GM21723 (cell line): Measurements from ENCODE around the gene RPS27A.
"Not testable (repeated sequence)": the region's sequence is repeated elsewhere in the genome, so short reads cannot be mapped to it uniquely, and the experiment has no call there.

Source experiments
- ATAC-seq: cut with Tn5 transposase; IDR thresholded peaks from one replicate; pipeline ENCODE4 v1.9.1; 2021; ENCODE audit warnings: mild to moderate bottlenecking, moderate library complexity; ENCODE audit not compliant: unreplicated experiment

The RPS27A gene

GRCh38 chr2:55236992-55237543 is 4.6 kb downstream of the RPS27A start:
- no peak for ATAC-seq

- ATAC-seq: no peak
These were observed 7.3 kb downstream of the RPS27A start for GRCh38 chr2:55239656-55240222.

- ATAC-seq: not testable (repeated sequence)
These were observed 9.1 kb downstream of the RPS27A start for GRCh38 chr2:55241582-55241981.

- ATAC-seq: no peak
These were observed 10.1 kb downstream of the RPS27A start for GRCh38 chr2:55242617-55243016.

GRCh38 chr2:55245411-55245810 is 12.9 kb downstream of the RPS27A start:
- no peak for ATAC-seq

GRCh38 chr2:55247025-55247424 is 14.5 kb downstream of the RPS27A start:
- no peak for ATAC-seq

GRCh38 chr2:55252832-55253231 is 20.3 kb downstream of the RPS27A start:
- ATAC-seq: no peak

GRCh38 chr2:55259586-55259985 is 27.1 kb downstream of the RPS27A start:
- not testable (repeated sequence) for ATAC-seq

GRCh38 chr2:55268288-55268906 is 35.9 kb downstream of the RPS27A start:
- ATAC-seq: peak; percentile 1

GRCh38 chr2:55268907-55269644 is 36.6 kb downstream of the RPS27A start, which contains the start of gene MTIF2:
Gene MTIF2, minus strand, starts transcription at chr2:55269231. Its CDS starts 5,373 bp downstream, at chr2:55263858.
- ATAC-seq: peak; percentile 94

GRCh38 chr2:55269645-55269990 is 37.1 kb downstream of the RPS27A start:
- no peak for ATAC-seq

GRCh38 chr2:55274346-55274745 is 41.9 kb downstream of the RPS27A start:
- ATAC-seq: not testable (repeated sequence)

- no peak for ATAC-seq
These were observed 44.8 kb downstream of the RPS27A start for GRCh38 chr2:55277310-55277709.

GRCh38 chr2:55279214-55279835 is 46.8 kb downstream of the RPS27A start:
- not testable (repeated sequence) for ATAC-seq

- ATAC-seq: not testable (repeated sequence)
These were observed 47.5 kb downstream of the RPS27A start for GRCh38 chr2:55279859-55280424.

- not testable (repeated sequence) for ATAC-seq
These were observed 48.5 kb downstream of the RPS27A start for GRCh38 chr2:55280851-55281546.

- ATAC-seq: peak; percentile 98
These were observed 49.8 kb downstream of the RPS27A start for GRCh38 chr2:55282110-55282917.

GRCh38 chr2:55283083-55283482 is 50.6 kb downstream of the RPS27A start:
- ATAC-seq: no peak
